EL (cell line): ENCODE data around the gene BACH2.
A peak's percentile ranks its signal among the peaks of the same experiment; 100 is the strongest.
"Not testable (repeated sequence)": the region's sequence is repeated elsewhere in the genome, so short reads cannot be mapped to it uniquely, and the experiment has no call there.

Source experiments
- DNase-seq: peaks from one replicate; pipeline ENCODE4 v3.0.0-alpha.2; 2016

Gene BACH2

DNA sequence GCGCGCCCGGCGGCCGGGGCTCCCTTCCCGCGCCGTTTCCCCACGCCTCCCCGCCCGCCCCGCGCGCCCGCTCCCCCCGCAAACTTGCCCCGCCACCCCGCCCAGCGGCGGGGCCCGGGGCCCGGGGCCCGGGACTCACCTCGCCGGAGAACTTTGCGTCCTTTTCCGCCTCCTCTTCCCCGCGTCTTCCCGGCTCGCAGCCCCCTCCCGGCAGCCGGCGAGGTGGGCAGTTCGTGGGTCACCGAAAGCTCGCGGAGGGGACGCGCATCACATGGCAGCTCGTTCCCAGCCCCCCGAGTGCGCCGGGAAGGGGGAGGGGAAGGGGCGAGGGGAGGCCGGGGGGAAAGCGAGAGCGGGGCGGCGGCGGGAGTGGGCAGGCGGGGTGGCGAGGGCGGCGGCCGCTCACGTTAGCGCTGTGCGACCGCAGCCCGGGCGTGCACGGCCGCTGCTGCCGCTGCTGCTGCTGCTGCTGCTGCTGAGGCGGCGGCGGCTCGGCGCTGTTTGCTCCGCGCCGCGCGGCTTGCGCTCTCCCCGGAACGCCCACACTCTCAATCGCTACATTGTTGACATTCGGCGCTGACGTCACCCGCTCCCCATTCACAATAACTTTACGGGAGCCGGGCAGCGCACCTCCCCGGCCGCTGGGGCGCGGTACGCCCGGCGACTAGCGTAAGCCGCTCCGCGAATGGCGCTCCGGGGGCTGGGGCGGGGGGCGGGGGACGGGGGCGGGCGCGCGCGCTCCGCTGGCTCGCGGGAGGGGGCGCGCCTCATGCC, at the start of gene BACH2:
TSS of gene BACH2 (minus strand) at position 503 of the 774 bp plus-strand sequence. CDS start 287,999 bp downstream, outside the sequence.
- DNase-seq = peak; percentile 88

DNA sequence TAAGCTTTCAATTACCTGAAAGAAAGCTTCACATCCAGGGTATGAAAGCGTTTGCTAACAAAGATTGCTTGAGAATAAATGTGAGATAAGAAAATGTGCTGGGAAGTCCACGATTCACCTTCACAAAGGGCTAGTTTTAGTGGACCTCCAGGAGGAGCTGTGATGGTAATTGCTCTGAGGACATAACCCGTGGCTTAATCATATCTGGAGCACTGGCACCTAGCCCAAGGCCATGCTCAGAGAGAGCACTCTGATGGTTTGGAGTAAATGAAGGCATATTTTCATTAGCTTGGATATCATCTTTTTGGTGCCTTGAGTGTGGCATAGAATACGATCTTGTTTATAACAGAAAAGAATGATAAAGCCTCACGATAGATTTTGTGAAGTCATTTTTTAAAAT, 46.9 kb upstream of the BACH2 start:
- DNase-seq = peak; percentile 63

DNA sequence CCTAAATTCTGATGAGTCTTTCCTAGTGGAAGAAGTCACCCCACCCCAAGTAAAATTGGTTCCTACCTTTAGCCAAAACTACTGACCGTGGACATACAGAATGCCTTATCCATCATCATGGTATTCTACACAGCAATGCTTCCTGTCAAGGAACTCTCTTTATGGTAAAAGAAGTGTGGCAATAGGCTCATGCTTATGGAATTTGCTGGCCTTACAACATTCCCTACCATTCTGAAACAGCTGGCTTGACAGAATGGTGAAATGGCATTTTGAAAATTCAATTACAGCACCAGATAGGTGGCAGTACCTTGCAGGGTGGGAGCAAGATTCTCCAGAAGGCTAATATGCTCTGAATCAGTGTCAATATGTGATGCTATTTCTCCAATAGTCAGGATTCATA, 41.8 kb upstream of the BACH2 start:
- peak; percentile 36 for DNase-seq

DNA sequence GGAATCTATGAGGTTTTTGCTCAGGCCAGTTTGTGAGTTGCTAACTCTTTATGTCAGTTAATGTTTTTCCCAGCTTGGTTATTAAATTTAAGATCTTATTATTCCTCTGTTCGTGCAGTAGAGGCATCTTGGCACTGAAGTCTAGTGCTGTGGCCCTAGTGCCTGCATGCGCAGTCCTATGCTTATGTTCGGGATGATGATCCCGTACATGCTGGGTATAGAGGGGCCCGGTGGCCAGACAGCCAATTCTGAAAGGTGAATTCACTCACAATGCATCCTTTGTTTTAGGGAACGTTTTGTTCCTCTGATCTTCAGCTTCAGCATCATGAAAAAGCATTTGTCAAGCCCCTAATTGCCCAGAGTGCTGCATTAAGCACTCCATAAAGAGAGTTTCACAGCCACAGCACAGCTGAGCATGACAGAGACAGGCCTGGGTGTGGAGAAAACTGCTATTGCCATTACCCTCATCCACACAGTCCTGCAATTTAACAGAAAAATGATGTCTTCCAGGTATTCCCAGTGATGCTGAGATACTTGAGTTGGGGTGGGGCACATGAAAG, 39.8 kb upstream of the BACH2 start:
- no peak for DNase-seq

DNA sequence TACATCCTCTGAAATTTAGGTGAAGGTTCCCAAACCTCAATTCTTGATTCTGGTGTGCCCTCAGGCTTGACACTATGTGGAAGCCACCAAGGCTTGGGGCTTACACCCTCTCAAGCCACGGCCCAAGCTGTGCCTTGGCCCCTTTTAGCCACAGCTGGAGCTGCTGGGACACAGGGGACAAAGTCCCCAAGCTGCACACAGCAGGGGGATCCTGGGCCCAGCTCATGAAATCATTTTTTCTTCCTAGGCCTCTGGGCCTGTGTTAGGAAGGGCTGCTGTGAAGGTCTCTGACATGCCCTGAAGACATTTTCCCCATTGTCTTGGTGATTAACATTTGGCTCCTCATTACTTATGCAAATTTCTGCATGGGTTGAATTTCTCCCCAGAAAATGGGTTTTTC, 37.3 kb upstream of the BACH2 start:
- DNase-seq = no peak

DNA sequence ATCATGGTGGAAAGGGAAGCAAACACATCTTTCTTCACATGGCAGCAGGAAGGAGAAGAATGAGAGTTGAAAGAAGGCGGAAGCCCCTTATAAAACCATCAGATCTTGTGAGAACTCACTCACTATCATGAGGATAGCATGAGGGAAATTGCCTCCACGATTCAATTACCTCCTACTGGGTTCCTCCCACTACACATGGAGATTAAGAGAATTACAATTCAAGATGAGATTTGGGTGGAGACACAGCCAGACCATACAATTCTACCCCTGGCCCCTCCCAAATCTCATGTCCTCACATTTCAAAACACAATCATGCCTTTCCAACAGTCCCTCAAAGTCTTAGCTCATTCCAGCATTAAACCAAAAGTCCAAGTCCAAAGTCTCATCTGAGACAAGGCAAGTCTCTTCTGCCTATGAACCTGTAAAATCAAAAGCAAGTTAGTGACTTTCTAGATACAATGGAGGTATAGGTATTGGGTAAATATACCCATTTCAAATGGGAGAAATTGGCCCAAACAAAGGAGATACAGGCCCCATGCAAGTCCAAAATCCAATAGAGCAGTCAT, 36.4 kb upstream of the BACH2 start:
- DNase-seq = not testable (repeated sequence)

DNA sequence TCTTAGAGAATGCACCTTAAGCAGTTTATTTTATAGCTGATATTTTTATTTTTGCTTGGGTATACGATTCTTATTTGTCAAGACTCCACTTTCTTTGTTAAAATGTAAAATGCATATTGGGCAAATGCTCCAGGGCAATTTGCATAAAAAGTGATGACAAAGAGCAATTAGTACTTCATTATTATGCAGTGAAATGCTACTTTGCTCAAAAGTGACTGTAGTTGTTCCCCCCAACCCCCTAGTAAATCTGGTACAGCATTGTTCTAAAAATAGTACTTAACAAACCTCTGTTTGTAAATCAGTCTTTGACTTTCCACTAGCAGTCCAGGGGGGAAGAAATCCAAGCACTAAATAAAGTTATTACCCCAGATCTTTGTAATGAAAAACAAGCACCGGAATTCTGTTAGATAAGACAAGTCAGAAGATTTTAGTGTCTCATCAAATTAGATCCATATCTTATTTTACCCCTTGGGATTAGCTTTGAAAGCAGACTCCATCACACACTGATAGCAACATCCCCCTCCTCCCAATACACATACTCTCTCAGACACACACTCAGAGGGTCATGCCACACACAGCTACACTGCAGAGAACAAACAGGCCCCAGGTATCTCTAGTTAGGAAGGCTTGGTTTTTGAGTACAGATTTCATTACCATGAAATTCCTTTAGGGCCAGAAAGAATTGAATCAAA, 32.9 kb upstream of the BACH2 start:
- no peak for DNase-seq

DNA sequence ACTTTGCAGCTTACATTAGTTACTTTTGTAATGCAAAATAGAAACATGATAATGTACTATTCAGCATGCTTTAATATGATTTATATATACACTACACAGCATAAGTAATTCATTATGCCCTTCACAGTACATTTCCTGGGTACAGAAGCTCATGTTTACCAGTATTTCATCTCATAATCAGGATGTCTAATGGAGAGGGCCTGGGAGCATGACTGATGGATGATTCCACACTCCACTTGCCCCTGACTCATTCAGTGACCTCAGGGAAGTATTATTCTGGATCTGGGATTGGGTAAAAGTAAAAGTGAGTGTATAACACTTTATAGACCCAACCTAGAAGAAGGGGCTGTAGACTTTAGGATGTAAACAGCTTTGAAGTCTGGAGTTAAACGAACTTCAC, 31.4 kb upstream of the BACH2 start:
- DNase-seq = peak; percentile 54

DNA sequence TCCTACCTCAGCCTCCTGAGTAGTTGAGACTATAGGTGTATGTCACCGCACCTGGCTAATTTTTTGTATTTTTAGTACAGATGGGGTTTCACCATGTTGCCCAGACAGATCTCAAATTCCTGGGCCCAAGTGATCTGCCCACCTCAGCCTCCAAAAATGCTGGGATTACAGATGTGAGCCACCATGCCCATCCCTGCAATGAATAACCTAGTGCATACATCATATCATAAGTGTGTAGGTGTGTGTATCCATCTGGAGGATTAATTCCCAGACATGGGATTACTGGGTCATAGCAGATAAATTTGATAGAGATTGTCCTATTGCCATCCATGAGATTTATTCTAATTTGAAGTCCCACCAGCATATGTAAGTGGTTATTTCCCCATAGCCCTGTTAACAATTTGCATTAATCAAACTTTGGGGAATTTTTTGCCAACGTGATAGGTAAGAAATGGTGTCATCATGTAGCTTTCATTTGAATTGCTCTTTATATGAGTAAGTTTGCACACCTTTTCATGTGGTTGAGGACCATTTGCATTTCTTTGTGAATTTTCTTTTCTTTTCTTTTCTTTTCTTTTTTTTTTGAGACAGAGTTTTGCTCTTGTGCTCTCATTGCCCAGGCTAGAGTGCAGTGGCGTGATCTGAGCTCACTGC, 29.9 kb upstream of the BACH2 start:
- no peak for DNase-seq

DNA sequence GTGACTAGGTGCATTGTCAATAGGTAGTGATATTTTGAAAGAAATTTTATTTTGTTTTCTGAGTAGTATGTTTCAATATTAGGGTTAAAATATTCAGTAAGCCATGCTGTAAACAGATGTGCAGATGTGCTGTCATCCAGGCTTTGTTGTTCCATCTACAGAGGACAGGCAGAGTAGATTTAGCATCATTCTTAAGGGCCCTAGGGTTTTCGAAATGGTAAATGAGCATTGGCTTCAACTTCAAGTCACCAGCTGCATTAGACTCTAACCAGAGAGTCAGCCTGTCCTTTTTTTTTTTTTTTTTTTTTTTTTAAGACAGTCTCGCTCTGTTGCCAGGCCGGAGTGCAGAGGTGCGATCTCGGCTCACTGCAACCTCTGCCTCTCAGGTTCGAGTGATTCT, 27.1 kb upstream of the BACH2 start:
- DNase-seq = no peak

DNA sequence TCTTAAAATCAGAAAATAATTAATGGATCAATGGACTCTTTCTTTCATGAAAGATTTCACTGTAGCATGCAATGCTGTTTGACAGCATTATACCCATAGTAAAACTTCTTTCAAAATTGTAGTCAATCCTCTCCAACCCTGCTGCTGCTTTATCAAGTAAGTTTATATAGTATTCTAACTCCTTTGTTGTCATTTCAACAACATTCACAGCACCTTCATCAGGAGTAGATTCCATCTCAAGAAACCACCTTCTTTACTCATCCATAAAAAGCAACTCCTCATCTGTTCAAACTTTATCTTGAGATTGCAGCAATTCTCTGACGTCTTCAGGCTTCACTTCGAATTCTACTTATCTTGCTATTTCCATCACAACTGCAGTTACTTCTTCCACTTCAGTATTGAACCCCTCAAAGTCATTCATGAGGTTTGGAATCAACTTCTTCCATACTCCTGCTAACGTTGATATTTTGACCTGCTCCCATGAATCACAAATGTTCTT, 26.4 kb upstream of the BACH2 start:
- DNase-seq = no peak

DNA sequence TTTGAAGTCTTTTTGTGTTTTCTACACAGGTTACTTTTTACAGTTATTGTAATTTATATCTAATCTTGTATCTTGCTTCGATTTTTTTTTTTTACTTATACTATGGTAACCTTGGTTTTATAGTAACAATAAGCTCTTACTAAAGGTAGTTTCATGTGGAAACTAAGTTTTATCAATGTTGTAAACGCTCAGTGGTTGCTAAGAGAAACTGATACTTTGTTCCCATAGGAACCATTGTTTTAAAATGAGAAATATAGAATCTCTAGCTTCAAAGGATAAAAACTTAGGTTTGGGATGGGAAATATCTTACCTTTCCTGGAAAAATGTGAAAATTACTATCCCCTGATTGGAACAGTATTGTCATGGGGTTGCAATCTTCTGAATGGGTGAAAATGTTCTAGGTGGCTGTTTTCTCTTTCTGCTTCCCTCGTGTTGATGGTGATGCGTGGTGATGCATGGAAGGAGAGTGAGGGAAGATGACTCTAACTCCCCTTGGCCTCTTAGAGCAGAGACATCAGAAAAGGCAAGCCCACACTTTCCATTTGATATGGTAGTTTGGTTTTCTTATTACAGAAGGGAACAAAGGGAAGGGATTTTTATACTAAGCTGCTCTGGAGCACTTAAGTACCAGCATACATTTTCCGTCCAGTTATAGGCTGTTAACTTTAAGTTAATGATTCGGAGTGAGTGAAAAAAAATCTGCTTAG, 23.5 kb upstream of the BACH2 start:
- DNase-seq = no peak

DNA sequence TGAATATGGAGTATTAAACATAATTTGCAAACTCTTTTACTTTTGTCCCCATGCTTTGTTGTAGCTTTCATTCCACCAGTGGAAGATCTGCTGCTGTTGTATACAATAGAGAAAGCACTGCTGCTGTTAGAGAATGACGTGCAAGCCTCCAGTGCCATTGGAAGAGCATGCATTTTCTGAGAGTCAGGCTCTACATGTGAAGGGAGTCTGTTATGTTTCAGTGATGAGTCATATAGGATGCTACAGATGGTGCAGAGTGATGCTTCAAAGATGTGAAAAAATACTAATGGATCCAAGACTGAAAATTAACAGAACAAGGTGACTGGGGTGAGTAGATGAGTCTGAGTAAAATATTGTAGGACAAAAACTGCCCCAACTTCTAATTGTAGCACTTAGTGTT, 22.4 kb upstream of the BACH2 start:
- DNase-seq = peak; percentile 26

DNA sequence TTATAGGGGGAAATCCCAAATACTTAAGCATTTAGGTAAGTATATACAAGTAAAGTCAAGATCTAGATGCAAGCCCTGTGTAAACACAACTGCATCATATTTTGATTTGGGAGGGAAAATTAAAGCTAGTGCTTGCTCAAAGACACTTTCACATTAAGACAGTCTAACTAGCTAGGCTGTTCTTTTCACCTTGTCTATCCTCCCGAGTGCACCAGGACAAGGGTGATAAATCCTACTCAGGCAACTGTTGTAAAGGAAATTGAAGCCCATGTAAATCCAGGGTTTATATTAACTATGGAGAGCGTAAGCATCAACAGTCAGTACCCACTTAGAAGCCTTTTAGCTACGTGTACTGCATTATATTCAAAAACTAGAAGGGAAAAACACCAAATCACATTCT, 19.3 kb upstream of the BACH2 start:
- DNase-seq = no peak

DNA sequence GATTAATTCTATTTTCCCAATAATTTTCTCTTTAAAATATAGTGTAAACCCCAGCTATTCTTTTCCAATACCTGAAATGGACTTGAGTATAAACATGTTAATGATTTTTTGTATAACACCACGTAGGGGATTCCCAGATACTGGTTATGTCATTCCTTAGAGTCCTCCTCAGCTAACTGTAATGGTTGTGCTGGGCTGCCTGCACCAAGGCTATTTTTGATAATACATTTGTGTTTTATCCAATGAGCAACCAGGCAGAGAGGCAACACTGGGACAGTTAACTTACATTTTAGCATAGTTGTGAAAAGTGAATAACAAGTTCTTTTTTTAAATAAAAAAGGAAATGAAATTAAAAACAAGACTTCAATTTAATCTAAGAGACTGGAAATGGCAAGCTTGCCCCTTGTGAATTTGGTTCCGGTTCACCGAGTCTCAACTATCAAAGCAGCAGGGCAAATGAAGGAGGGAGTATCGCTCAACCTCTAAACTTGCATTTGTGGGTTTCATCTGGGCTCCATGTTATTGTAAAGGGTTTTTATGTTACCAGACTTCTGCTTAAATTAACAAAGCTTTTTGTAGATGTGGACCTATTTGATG, 18.8 kb upstream of the BACH2 start:
- no peak for DNase-seq

DNA sequence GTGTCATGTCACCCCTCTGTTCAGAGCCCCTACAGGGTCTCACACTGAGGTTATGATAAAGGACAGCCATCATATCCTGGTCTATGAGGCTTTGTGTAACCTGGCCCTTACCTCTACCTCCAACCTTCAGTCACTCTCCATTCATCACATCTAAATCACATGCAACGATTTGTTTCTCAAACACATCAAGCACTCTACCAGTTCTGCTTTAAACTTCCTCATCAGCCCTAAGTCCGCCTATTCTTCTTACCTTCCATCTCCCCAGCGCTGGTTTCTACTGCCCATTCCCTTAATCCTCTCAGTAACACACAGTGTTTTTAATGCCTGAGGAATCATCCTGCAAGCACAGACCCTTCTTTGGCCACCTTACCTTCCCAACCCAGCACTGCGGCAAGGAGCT, 17.9 kb upstream of the BACH2 start:
- DNase-seq = no peak

DNA sequence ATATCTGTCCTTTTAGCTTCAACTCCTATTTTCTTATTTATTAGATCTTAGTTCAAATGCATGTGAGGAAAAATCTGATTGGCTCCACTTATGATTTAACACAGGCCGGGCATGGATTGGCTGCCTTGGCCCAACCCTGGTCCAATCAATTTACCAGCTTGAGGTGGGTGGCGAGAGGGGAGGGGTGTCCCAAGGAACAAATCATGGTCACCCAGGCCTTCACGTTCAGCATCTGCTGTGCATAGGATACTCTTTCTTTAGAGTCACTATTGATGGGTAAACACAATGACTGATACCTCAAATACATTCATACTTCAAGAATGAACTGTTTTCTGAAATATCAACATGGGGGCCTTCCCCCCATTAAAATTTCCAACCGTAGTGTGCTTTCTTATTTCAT, 14.9 kb upstream of the BACH2 start:
- no peak for DNase-seq

DNA sequence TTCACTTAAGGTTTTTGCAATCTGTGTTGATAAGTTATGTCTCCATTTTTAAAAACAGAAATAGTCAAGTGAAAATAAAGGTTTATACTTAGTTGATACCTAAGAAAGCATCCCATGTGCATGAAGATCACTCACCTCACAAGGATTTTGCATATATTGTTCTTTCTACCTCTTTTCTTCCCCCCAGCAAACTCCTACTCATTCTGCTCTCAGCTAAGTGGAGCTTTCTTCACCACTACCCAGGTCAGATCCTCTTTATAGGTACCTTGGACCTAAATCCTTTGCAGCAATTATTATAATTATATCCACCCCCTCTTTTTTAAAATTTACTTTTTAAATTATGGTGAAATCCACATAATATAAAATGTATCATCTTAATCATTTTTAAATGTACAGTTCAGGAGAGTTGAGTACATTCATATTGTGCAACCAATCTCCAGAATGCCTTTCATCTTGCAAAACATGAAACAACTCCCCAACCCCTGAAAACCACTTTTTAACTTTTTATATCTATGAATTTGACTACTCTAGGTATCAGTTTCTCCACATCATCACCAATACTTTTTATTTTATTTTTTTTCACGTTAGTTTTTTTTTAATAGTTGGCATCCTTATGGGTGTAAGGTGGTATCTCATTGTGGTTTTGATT, 9.3 kb upstream of the BACH2 start:
- DNase-seq = no peak

DNA sequence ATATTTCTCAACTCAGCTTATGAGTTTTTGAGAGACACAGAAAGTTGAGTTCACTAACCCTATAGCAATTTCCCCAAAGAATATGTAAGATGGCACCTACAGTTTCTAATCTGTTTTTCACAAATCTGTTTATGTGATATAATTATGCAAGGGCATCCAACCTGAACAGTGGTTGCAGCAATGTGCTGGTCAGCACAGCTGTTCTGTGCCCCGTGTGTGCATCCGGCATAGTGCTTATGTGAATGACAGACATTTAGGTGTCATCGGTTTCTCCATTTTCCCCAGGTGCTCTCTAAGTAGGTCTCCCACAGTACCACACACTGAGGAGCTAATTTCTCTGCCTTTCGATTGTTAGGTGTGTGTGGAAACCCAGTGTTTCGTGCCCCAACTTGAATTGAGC, 7.7 kb upstream of the BACH2 start:
- no peak for DNase-seq

DNA sequence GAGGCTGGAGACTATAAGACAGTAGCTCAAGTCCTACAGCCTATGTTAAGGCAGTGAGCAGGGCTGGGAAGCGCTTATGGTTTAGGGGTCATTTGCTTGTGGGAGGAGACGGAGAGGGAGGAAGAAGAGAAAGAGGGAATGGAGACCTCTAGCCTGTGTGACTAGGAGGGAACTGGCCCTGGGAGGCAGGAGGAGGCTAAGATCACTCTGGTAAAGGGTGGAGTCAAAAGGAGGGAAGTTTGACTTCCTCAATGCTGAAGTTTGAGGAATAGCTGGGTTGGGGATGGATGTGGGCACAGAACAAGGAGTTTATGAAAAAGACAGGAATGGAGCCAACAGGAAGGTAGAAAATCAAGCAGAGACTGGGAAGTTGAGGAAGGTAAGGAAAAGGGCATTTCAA, 6.4 kb upstream of the BACH2 start:
- no peak for DNase-seq

DNA sequence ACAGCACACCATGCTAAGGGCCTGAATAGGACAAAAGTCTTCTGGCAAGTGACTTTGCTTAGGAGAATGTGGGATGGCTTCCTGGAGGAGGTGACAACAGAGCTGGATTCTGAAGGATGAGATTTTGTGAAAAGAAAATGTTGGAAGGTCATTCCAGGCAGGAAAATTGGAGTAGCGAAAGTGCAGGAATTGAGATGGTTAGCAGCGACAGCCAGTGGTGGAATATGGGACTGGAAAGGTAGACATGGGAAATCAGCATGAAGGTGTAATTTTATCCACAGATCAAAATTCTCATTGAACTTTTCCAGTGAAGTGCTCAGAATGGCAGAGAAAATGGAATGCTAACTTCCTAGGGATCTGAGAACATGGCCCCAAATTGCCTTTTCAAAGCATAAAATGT, 5.7 kb upstream of the BACH2 start:
- no peak for DNase-seq

DNA sequence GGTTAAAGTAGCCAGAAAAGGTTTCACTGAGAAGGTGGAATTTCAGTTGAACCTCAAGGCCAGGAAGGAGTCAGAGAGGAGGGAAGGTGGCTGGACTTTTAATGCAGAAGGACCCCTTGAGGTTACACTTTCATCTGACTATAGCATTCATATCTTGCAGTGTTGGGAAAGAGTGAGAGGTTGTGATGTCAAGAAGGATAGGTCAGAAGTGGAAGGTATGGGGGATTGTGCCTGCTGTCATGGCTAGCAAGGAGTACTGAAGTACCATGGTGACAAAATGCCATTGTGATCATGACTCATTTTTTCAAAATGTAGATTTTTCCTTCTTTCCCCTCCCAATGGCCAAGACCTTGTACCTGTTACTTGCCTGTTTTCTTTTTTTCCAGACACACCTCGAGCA, 5.2 kb upstream of the BACH2 start:
- no peak for DNase-seq
